ENCODE data around the gene TM9SF1. TPM values are rescaled to one million over a fixed set of nuclear protein-coding genes. Genes with fewer than 3 reads are reported as not detected.

Gene TM9SF1
- total and polyA plus RNA-seq, 2 of the 13 experiments (the other 11 are each of a cell fraction or from before 2014, with no cell fraction given), result 83.2 to 110 TPM

- TF ChIP-seq ZNF280B (CRISPR knock-in tag; IDR thresholded peaks at IDR 0.05; ENCODE audit: borderline replicate concordance) (no peak), NR2C2 (CRISPR knock-in tag; IDR thresholded peaks at IDR 0.05; ENCODE audit: borderline replicate concordance) (0 out of 2 replicates have a peak, but pooled peaks have one; percentile 14), ZNF800 (CRISPR knock-in tag; IDR thresholded peaks at IDR 0.05) (peak; percentile 80; the same call in 1 of the 2 replicates), ZBTB37 (CRISPR knock-in tag; IDR thresholded peaks at IDR 0.05) (0 out of 2 replicates have a peak, but pooled peaks have one; percentile 68), CBX1 (IDR thresholded peaks at IDR 0.05; ENCODE audit: low read depth) (peak; percentile 25), SOX13 (IDR thresholded peaks at IDR 0.05) (no peak), SOX13 (CRISPR knock-in tag; conservative IDR thresholded peaks at IDR 0.05 in 1 of 2, IDR thresholded peaks at IDR 0.05 in 1 of 2) (0 out of 4 replicates have a peak, but pooled peaks of 1 of the 2 experiments have one; percentile 60), SRSF1 (optimal IDR thresholded peaks at IDR 0.05; ENCODE audit: low read depth, low read length) (no peak), ZNF367 (CRISPR knock-in tag; IDR thresholded peaks at IDR 0.05; ENCODE audit: borderline replicate concordance) (peak; percentile 84), ADNP (CRISPR knock-in tag; IDR thresholded peaks at IDR 0.05) (peak; percentile 78), ZNF232 (CRISPR knock-in tag; IDR thresholded peaks at IDR 0.05; ENCODE audit: borderline replicate concordance) (0 out of 2 replicates have a peak, but pooled peaks have one; percentile 9), TFAP4 (IDR thresholded peaks at IDR 0.05; ENCODE audit: borderline replicate concordance, low read depth) (peak; percentile 70), ZNF501 (CRISPR knock-in tag; IDR thresholded peaks at IDR 0.05) (0 out of 2 replicates have a peak, but pooled peaks have one; percentile 42), ZNF281 (CRISPR knock-in tag; IDR thresholded peaks at IDR 0.05; ENCODE audit: borderline replicate concordance) (peak; percentile 4; the same call in 1 of the 2 replicates)
Measured at GRCh38 chr14:24196071-24197055, 1.1 kb upstream of the TM9SF1 start (continued).
